Adrenal gland (tissue), 19 donors: ENCODE results near the gene USF1. TPM values are rescaled to one million over a fixed set of nuclear protein-coding genes. Genes with fewer than 3 reads are reported as not detected.
A peak's percentile ranks its signal among the peaks of the same experiment; 100 is the strongest.

Source experiments
- DNase-seq, 7 donors: peaks; one replicate each; pipeline ENCODE4 v3.0.0-alpha.2; 2019 to 2020
- H3K27ac ChIP-seq, 5 donors: fragments of 200-600 bp; sonication (generic) in 4 of 5; 1 replicate in 3 of 5; 2 replicates in 2 of 5; pipeline versions ENCODE4 v1.5.1 to v1.8.0; 2016 to 2020; ENCODE audit warnings: mild to moderate bottlenecking in 1 of 5
- H3K27me3 ChIP-seq: fragments of 200-600 bp; 2 replicates; pipeline ENCODE4 v1.8.0; 2021
- H3K36me3 ChIP-seq, 2 donors: fragments of 200-600 bp; replicated peaks in 1 of 2; 1 replicate in 1 of 2; 2 replicates in 1 of 2; pipeline versions ENCODE4 v1.5.1 to v1.8.0; 2018 to 2022
- H3K4me1 ChIP-seq, 2 donors: fragments of 200-600 bp; replicated peaks in 1 of 2; 1 replicate in 1 of 2; 2 replicates in 1 of 2; pipeline versions ENCODE4 v1.5.1 to v1.8.0; 2018 to 2021
- H3K4me3 ChIP-seq, 4 donors: fragments of 200-600 bp; sonication (generic) in 3 of 4; one replicate each; pipeline ENCODE4 v1.5.1; 2016 to 2018
- H3K9me3 ChIP-seq, 3 donors: fragments of 200-600 bp; sonication (generic) in 1 of 3; replicated peaks in 1 of 3; 1 replicate in 2 of 3; 2 replicates in 1 of 3; pipeline versions ENCODE4 v1.5.1 to v1.8.0; 2016 to 2021
- CTCF ChIP-seq, 6 experiments: fragments of 450-650 bp in 4 of 6; fragments of 200-600 bp in 2 of 6; sonication (generic) in 1 of 6; IDR thresholded peaks; 1 replicate in 5 of 6; 2 replicates in 1 of 6; pipeline versions ENCODE4 v1.5.1 to v1.8.0; 2016 to 2021; ENCODE audit warnings: antibody characterized with exemption in 6 of 6, mild to moderate bottlenecking in 2 of 6, moderate library complexity in 1 of 6
- POLR2A ChIP-seq, 2 donors: fragments of 450-650 bp; IDR thresholded peaks; one replicate each; pipeline ENCODE4 v1.6.1; 2017; ENCODE audit warnings: antibody characterized with exemption in 2 of 2, mild to moderate bottlenecking in 2 of 2, moderate library complexity in 1 of 2
- WGBS, 4 donors: extraction: QIAGEN DNeasy Blood & Tissue Kit in 2 of 4; methylation state at CpG; one replicate each; pipeline versions ENCODE4 v1.1.5 to v1.1.7; 2013 to 2017; 5-methylcytosine and 5-hydroxymethylcytosine counted together
- intact Hi-C, 2 donors: fragments of 100-400 bp; cut with DNase I; formaldehyde crosslinking; loops; one replicate each; pipeline versions ENCODE4 v1.14.1 to v1.15.0; 2022 to 2023
- long read RNA-seq, 10 donors: library from polyadenylated mRNA in 3 of 10; unstranded in 2 of 10; stranded (forward) in 1 of 10; transcript quantifications; one replicate each; pipeline ENCODE4 v2.0.0 and lab custom pipeline, GENCODE V29; 2021 to 2026
- polyA plus RNA-seq, 3 donors: library from polyadenylated mRNA; stranded (reverse); fragments of 200-250 nt in 2 of 3; fragments of 350-450 nt in 1 of 3; fragmentation: Illumina TruSeq in 1 of 3; extraction: RNeasy Lipid Tissue Mini Kit (QIAGEN cat#74804) in 1 of 3; gene quantifications; one replicate each; pipeline ENCODE4 v1.2.3, GENCODE V29; 2013 to 2014
- total RNA-seq, 9 donors: library from RNA; depleted of rRNA in 4 of 9; stranded (reverse); fragments of >200 nt in 4 of 9; fragments of 120-200 nt in 1 of 9; fragmentation: NEBNext Ultra II Directional in 1 of 9; extraction: Animal tissue kit (Norgen Biotek cat#: 25700) in 1 of 9; gene quantifications; one replicate each; pipeline versions ENCODE4 v1.1.0 to v1.2.4, GENCODE V29; 2013 to 2023
- donor health status: healthy with polysubstance abuse.
- donor health status: Bipolar disorder and iron deficiency.
- donor health status: DM: yes; HTN: yes; CAD: no.
- donor health status: DM: no; HTN: no; CAD: no.
- donor health status: DM: no; HTN: no; CAD: no.
- donor health status: DM: yes; HTN: yes; CAD: no.

USF1 gene
- total RNA-seq (10 to 100 TPM; 41.3 to 82.9 (median 63.7) TPM), polyA plus RNA-seq (100 to 1,000 TPM in 2 of 3 donors, 10 to 100 TPM in 1; 48.0 to 153 (median 144) TPM)
- long read RNA-seq, donor 1, partial matches to known transcripts, result 0 of 6 reads
- long read RNA-seq, donor 1, other reads (novel, unspliced or antisense), result 0 of 6 reads
- long read RNA-seq, donor 2, partial matches to known transcripts, result 0 of 5 reads
- long read RNA-seq, donor 2, other reads (novel, unspliced or antisense), result 0 of 5 reads
- long read RNA-seq, donor 3, partial matches to known transcripts, result 0 of 5 reads
- long read RNA-seq, donor 3, other reads (novel, unspliced or antisense), result 0 of 5 reads
- long read RNA-seq, donor 4, partial matches to known transcripts, result 0 of 2 reads
- long read RNA-seq, donor 4, other reads (novel, unspliced or antisense), result 2 of 2 reads
- long read RNA-seq, donor 5, transcript USF1-203 (11 exons, 1,807 nt), result major isoform, 9 of 18 reads
- long read RNA-seq, donor 5, transcript USF1-205 (11 exons, 1,092 nt), result minor isoform, 6 of 18 reads
- long read RNA-seq, donor 5, partial matches to known transcripts, result 1 of 18 reads
- long read RNA-seq, donor 5, other reads (novel, unspliced or antisense), result 2 of 18 reads
- long read RNA-seq, donor 6, partial matches to known transcripts, result 1 of 10 reads
- long read RNA-seq, donor 6, other reads (novel, unspliced or antisense), result 5 of 10 reads
- long read RNA-seq, donor 7, partial matches to known transcripts, result 0 of 7 reads
- long read RNA-seq, donor 7, other reads (novel, unspliced or antisense), result 0 of 7 reads
- long read RNA-seq, donor 8, partial matches to known transcripts, result 0 of 8 reads
- long read RNA-seq, donor 8, other reads (novel, unspliced or antisense), result 0 of 8 reads
- long read RNA-seq, donor 9, partial matches to known transcripts, result 0 of 5 reads
- long read RNA-seq, donor 9, other reads (novel, unspliced or antisense), result 0 of 5 reads
- long read RNA-seq, donor 10, partial matches to known transcripts, result 0 of 2 reads
- long read RNA-seq, donor 10, other reads (novel, unspliced or antisense), result 0 of 2 reads

- peak; percentile 94 to 98 (median 94) for DNase-seq
- TF ChIP-seq CTCF (IDR thresholded peaks at IDR 0.05) (no peak), POLR2A (IDR thresholded peaks at IDR 0.05) (peak; percentile 72 to 89)
- Histone ChIP-seq H3K9me3 (no peaks in the 10 kb centered on the region), H3K4me1 (peaks cover 10 to 11% of the 10 kb centered on the region in 2 donors), H3K4me3 (peak within 1 kb of the TSS; percentile 31 to 94 (median 87)), H3K27me3 (no peaks in the 10 kb centered on the region), H3K36me3 (peaks cover 0 to 31% of the 10 kb centered on the region in 2 donors), H3K27ac (peak within 1 kb of the TSS; percentile 80 to 96 (median 87))
- intact Hi-C loops, result no loop called here
- 0% methylated on average over 21 to 29 of the region's 29 CpGs for WGBS, 4 donors
Observed at GRCh38 chr1:161045736-161046604, at the start of gene USF1. USF1 (minus strand) TSS chr1:161045977; CDS start chr1:161043275, 2,702 bp downstream.

DNA sequence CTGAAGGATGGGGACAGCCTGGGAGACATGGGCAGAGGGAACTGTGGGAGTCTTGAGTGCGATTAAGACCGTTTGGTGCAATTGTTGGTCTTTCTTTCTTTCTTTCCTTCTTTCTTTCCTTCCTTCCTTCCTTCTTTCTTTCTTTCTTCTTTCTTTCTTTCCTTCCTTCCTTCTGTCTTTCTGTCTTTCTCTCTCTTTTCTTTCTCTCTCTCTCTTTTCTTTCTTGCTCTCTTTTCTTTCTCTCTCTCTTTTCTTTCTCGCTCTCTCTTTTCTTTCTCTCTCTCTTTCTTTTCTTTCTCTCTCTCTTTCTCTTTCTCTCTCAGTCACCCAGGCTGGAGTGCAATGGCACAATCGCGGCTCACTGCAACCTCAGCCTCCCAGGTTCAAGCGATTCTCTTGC, 49.5 kb upstream of the USF1 start:
- Histone ChIP-seq H3K4me3 (no peak overlapping the region), H3K4me1 (peaks cover 6 to 7% of the 10 kb centered on the region in 2 donors), H3K9me3 (no peaks in the 10 kb centered on the region), H3K27ac (no peak overlapping the region), H3K36me3 (no peaks in the 10 kb centered on the region), H3K27me3 (no peaks in the 10 kb centered on the region)
- no peak for DNase-seq
- intact Hi-C loops, result loop anchor here (5.0 kb wide), 1 partner anchor 103 kb away; no protein-coding TSS in a partner anchor
- no peak for TF ChIP-seq CTCF (IDR thresholded peaks at IDR 0.05)
- no peak for TF ChIP-seq POLR2A (IDR thresholded peaks at IDR 0.05)
- WGBS, 4 donors, result 86 to 93% (median 88%) methylated on average over 6 of the region's 6 CpGs

DNA sequence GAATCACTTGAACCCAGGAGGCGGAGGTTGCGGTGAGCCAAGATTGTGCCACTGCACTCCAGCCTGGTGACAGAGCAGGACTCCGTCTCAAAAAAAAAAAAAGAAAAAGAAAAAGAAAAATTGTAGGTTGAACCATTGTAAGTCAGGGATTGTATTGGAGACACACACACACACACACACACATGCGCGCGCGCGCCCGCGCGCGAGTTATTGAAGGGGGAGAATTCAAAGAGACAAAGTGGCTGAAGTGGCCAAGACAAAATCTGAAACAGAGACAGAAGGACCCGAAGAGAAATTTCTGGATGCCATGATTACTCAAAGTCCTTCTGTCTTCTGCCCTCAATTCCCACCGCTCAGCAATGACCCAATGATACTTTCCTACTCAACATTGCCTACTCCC, 48.7 kb upstream of the USF1 start:
- no peak overlapping the region for H3K27ac ChIP-seq
- no peaks in the 10 kb centered on the region for H3K27me3 ChIP-seq
- whole genome bisulfite sequencing, 4 donors, result 92 to 97% (median 96%) methylated on average over 14 of the region's 14 CpGs
- no peaks in the 10 kb centered on the region for H3K36me3 ChIP-seq
- DNase-seq, result no peak
- no peak overlapping the region for H3K4me3 ChIP-seq
- TF ChIP-seq CTCF (IDR thresholded peaks at IDR 0.05) (no peak), POLR2A (IDR thresholded peaks at IDR 0.05) (no peak)
- H3K4me1 ChIP-seq, result peaks cover 6 to 7% of the 10 kb centered on the region in 2 donors
- H3K9me3 ChIP-seq, result no peaks in the 10 kb centered on the region
- intact Hi-C loops, result loop anchor here in 1 of 2 donors (5.0 kb wide), 1 partner anchor 87 kb away; no protein-coding TSS in a partner anchor
